GM18951 (cell line): ENCODE measurements around the gene RPSA.
A peak's percentile ranks its signal among the peaks of the same experiment; 100 is the strongest.
"Not testable (repeated sequence)": the region's sequence is repeated elsewhere in the genome, so short reads cannot be mapped to it uniquely, and the experiment has no call there.

ENCODE experiments used
- POLR2A ChIP-seq: IDR thresholded peaks from 4 replicates; pipeline ENCODE4 v1.6.1; 2011; ENCODE audit warnings: mild to moderate bottlenecking; ENCODE audit not compliant: insufficient read length, insufficient read depth; ENCODE audit errors: extremely low read depth
- in situ Hi-C: fragments of 300-500 bp; cut with MboI; formaldehyde crosslinking; loops from one replicate; pipeline ENCODE4 v1.12.0; 2022; ENCODE audit warnings: low sequenced_read_pairs, mixed read lengths, inconsistent platforms; ENCODE audit not compliant: unreplicated experiment

Gene RPSA

DNA sequence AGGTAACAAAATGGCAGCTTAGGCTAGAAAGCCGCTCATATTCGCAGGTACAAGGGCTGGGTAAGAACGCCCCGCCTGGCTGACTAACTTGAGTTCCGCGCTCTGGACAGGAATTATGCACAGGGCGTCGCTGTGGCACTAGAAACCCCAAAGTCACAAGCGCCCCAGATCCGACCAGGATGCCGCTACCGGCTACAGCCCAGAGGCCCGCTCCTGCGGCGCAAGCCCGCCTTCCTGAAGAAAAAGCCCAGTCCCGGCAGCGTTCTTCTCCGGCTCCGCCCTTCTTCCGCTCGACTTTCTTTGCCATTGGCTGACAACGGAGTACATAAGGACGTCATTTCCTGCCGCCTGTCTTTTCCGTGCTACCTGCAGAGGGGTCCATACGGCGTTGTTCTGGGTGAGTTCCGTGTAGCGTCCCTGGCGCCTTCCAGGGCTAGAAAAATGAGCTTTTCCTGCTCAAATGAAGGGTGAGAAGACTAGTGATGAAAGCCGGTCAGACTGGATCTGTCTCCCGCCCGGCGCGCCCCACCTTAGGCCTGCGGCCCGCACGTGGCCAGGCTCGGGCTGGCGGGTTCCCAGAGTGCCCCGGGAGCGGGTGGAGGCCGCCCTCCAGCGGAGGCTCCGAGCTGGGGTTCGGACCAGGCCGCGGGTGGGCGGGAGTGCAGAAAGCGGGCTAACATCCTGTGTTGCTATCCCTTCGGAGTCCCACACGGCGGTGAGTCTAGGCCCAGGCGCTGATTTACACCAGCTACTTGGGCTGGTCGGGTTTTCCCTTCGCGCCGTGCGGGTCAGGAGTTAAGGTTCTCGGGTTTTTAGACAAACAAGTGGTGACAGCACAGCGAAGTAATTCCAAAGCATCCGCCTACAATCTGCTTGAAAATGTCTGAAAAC, at the start of gene RPSA:
Gene RPSA (plus strand): TSS at position 353 of the 891 bp plus-strand sequence. CDS start 934 bp downstream, outside the sequence.
- TF ChIP-seq POLR2A = peak; percentile 98
- in situ Hi-C loops = no loop called here

DNA sequence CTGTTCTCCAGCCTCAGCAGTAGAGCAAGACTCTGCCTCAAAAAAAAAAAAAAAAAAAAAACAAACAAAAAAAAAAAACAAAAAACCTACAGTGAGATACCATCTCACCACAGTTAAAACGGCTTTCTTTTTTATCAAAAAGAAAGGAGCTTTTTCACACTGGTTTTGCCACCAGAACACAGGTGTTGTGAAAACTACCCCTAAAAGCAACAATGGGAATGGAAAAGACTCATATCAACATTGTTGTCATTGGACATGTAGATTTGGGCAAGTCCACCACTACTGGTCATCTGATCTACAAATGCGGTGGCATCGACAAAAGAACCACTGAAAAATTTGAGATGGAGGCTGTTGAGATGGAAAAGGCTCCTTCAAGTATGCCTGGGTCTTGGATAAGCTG, 48.2 kb upstream of the RPSA start:
- TF ChIP-seq POLR2A = no peak

DNA sequence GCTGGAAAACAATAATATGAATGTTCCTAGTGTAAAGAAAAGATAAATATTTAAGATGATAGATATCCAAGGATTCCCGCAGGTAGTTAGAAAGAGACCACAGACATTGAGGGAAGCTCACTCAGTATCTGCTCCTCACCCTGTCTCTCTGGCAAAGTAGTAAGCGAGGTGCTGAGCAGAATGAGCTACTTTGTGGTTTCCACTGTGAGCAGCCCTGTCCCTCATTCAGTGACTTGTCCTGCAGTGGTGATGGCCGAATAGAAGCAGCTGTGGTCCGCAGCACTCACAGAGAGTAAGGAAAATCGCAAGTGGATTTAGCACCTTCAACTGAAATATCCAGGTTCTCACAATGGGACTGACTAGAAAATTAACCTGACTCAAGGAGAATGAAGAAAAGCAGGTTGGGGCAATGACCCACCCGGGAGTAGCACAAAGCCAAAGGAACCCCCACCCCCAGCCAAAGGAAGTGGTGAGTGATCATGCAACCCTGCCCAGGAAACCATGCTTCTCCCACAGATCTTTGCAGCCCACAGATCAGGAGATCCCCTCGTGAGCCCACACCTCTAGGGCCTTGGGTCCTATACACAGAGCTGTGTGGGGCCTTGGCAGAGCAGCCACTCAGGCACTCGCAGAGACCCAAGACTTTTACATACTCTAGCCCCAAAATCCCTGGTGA, 45.1 kb upstream of the RPSA start:
- in situ Hi-C loops = no loop called here
- TF ChIP-seq POLR2A = no peak

More for the DNA sequence above, 48.2 kb upstream of the RPSA start:
- in situ Hi-C loops = no loop called here

DNA sequence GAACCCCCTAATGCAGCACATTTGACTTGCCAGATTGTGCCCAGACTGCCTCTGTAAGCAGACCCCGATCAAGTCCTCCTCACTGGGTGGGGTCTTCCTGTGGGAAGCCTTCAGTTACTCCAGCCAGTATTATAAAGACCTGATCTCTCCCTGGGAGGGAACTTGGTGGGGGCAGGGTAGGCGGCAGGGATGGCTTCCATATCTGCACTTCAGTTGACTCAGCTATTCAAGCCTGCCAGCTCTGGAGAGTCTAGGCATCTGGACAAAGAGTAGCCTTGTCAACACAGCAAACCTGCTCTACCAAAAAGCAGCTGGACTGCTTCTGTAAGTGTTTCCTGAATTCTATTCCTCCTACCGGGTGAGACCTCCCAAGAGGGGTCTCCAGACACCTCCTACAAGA, 44.3 kb upstream of the RPSA start:
- no peak for TF ChIP-seq POLR2A
- in situ Hi-C loops = no loop called here

DNA sequence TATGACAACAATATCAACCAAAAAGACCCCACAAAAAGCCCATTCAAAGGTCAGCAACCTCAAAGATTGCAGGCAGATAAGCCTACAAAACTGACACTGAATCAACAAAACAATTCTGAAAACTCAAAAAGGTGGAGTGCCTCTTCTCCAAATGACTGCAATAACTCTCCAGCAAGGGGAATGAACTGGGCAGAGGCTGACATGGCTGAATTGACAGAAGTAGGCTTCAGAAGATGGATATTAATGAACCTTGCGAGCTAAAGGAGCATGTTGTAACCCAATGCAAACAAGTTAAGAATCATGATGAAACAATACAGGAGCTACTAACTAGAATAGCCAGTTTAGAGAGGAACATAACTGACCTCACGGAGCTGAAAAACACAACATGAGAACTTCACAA, 43.7 kb upstream of the RPSA start:
- in situ Hi-C loops = no loop called here
- no peak for TF ChIP-seq POLR2A

DNA sequence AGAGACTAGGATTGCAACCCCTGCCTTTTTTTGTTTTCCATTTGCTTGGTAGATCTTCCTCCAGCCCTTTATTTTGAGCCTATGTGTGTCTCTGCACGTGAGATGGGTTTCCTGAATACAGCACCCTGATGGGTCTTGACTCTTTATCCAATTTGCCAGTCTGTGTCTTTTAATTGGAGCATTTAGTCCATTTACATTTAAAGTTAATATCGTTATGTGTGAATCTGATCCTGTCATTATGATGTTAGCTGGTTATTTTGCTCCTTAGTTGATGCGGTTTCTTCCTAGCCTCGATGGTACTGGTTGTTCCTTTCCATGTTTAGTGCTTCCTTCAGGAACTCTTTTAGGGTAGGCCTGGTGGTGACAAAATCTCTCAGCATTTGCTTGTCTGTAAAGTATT, 36.1 kb upstream of the RPSA start:
- in situ Hi-C loops = not testable (repeated sequence)

DNA sequence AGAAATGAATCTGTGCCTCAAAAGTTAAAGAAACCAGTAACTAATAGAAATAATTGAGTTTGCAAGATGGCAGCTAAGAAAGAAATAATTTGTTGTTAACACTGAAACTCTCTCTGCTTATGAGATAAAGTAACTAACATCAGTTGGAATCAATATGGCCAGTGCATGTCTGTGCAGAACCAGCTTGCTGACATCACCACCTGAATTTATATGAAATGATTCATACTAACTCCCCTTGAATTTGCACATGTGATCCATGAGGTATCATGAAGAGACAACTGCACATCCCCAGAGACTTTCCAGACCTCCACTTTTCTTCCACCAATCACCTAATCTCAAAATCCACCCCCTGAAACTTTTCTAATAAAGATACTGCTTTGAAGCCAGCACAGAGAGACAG, 33.7 kb upstream of the RPSA start:
- in situ Hi-C loops = no loop called here

DNA sequence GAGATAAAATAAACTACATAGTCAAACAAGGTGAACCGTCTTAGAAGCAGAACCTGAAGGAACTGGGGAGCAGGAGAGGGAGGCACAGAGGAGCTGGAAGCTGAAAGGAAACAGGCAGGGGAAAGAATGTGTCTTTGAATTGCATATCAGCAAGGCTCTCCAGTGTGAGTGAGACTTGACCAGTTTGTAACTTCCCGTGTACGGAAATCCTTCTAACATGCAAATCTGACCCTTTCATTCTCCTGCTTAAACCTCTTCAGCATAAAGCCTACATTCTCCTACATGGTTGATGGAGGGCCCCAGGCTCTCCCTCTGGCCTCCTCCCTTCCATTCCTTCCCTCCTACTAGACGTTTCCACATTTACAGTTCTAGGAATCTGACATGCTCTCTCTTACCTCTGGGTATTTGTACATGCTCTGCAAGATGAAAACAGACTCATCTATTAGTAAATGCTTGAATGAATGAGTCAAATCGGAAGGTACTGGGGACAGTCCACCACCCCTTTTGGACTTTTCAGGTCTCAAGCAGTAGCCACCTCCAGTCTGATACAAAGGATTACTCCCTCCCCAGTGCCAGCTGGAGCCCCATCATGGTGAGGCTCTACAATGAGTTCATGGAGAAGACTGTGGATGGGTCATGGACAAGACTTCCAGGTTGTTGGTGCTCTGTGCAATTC, 29.4 kb upstream of the RPSA start:
- in situ Hi-C loops = loop anchor here (25.0 kb wide), 1 partner anchor 190 kb away; the partner anchor contains the start of gene XIRP1
- TF ChIP-seq POLR2A = no peak

More for the DNA sequence above, 33.7 kb upstream of the RPSA start:
- no peak for TF ChIP-seq POLR2A

DNA sequence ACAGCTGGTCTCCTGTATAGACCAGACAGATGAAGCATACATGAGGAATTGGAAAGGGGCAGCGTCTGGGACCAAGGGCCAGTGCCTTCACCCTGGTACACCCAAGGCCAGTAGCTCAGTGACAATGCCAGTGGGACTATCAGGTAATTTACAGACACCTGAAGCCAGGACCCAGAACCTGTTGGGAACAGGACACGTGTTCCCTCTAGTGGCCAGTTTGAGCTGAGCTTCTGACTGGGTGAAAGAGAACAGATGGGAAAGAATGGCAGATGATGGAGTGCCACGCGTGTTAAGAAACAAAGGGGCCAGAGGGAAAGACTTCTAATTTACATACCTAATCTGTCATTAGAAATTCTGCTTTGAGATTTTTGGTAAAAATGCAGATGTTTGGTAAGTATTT, 28.4 kb upstream of the RPSA start:
- TF ChIP-seq POLR2A = no peak
- in situ Hi-C loops = loop anchor here (25.0 kb wide), 1 partner anchor 191 kb away; the partner anchor contains the start of gene XIRP1

DNA sequence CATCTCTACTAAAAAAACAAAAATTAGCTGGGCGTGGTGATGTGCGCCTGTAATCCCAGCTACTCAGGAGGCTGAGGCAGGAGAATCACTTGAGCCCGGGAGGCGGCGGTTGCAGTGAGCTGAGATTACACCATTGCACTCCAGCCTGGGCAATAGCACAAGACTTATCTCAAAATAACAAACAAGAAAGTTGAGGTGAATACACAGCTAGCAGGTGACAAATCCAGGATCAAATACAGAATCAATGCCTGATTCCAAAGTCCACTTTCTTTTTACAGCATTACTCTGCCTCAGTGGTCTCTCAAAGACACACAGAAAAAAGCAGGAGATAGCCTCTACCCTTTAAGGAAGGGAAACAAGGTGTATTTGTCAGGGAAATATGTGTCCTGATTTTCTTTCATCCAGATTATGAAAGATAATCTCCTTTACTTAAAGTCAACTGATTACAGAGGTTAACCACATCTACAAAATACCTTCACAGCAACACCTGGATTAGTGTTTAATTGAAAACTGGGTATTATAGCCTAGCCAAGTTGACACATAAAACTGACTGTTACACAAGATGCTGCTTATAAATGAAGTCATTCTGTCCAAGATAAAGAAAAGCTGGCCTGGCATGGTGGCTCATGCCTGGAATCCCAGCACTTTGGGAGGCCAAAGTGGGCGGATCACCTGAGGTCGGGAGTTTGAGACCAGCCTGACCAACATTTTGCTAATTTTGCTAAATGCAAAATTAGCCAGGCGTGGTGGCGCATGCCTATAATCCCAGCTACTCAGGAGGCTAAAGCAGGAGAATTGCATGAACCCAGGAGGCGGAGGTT, 27.4 kb upstream of the RPSA start:
- no peak for TF ChIP-seq POLR2A
- in situ Hi-C loops = loop anchor here (25.0 kb wide), 1 partner anchor 192 kb away; the partner anchor contains the start of gene XIRP1

DNA sequence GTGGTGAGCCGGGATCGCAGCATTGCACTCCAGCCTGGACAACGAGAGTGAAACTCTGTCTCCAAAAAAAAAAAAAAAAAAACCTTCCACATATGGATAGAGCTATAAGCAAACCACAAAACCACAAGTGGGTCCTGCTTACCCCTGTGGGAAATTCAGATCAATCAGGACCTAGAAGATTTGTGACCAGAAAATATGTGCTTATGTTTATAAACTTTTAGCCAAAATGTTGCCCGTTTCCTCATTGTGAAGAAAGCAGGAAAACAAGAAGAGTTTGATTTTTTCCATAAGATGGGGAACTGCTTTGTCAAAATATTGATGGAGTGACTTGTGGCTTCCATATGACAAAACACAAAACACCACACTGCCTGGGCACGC, 26.8 kb upstream of the RPSA start:
- no peak for TF ChIP-seq POLR2A
- in situ Hi-C loops = loop anchor here (10.0 to 25.0 kb wide), 2 partner anchors 85 to 192 kb away; partner anchors contain the start of gene XIRP1

DNA sequence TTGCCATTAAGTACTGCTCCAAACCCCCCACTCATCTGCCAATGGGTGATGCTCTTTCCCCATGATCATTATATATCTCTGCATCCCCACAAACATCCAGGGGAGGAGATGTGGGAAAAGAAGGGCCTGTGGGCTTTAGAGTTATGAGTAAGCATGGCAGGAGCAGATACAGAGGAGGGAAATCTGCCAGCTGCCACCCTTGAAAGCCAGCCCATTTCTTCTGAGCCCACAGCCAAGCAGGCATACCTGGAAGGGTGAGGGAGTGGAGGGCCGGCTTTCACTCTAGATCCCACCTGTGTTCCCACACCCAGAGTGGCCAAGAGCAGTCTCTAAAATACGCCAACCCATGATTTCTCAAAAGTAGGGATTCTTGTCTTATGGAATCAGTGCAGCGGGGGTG, 25.1 kb upstream of the RPSA start:
- in situ Hi-C loops = loop anchor here (10.0 to 25.0 kb wide), 2 partner anchors 87 to 194 kb away; partner anchors contain the start of gene XIRP1
- TF ChIP-seq POLR2A = no peak
